ENCODE results near the gene KLF8. TPM values are rescaled to one million over a fixed set of nuclear protein-coding genes. Genes with fewer than 3 reads are reported as not detected.

The KLF8 gene
- total RNA-seq, 1 experiment from 2014 or later = 0.26 TPM

DNA sequence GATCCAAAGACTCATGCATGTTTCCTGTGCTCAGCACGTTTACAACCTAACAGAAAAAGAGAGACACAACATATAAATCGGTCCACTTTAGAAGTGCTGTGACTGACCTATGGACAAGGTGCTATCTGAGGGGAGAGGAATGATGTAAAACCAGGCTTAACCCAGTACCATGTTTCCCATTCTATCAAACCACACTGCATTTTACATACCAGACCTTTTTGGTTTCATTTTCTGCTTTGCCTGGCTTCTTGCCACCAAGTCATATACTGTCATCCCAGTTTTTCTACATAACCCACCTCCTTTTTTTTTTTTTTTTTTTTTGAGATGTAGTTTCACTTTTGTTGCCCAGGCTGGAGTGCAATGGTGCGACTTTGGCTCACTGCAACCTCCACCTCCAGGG is 82.2 kb downstream of the KLF8 start:
- Histone ChIP-seq H3K9me3 (ENCODE audit: low read length) (no peaks in the 10 kb centered on the region; the same call in 1 of the 2 replicates), H3K27ac (ENCODE audit: low read length) (no peak overlapping the region), H3K27me3 (ENCODE audit: low read length) (no peaks in the 10 kb centered on the region), H3K79me2 (ENCODE audit: low read length) (no peaks in the 10 kb centered on the region), H3K9me2 (replicated peaks; ENCODE audit: insufficient read depth, low read length) (no peaks in the 10 kb centered on the region), H3K4me3 (ENCODE audit: low read length) (no peak overlapping the region), H3K4me2 (ENCODE audit: low read depth, low read length, poor library complexity, severe bottlenecking) (no peak overlapping the region), H3K9ac (ENCODE audit: low read length) (no peak overlapping the region), H3K36me3 (ENCODE audit: insufficient read depth, low read length) (no peaks in the 10 kb centered on the region), H3K4me1 (ENCODE audit: low read length) (no peaks in the 10 kb centered on the region), H2AFZ (ENCODE audit: low read length) (no peak overlapping the region), H4K20me1 (ENCODE audit: insufficient read depth, low read depth, low read length) (no peaks in the 10 kb centered on the region)
- DNase-seq = no peak

DNA sequence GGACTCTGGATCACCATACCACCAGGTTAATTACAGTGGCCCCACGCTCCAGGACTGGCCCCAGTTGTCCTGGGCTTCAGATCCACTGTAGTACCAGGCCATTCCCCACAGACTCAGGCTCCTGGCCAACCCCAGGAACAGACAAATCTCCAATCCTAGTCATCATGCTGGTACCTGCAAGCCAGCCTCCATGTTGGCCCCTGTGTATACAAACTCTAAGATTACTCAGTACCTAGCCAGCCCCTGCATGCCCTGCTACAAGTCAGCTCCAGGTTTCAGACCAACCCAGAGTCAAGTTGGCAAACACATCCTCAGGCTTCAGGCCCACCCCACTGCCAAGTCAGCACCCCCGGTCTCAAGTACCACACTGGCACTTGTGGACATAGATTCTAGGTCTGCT is 85.9 kb downstream of the KLF8 start:
- H3K27ac ChIP-seq (ENCODE audit: low read length) = no peak overlapping the region
- H3K27me3 ChIP-seq (ENCODE audit: low read length) = no peaks in the 10 kb centered on the region
- no peak overlapping the region for H2AFZ ChIP-seq (ENCODE audit: low read length)
- H3K4me2 ChIP-seq (ENCODE audit: low read depth, low read length, poor library complexity, severe bottlenecking) = no peak overlapping the region
- H3K36me3 ChIP-seq (ENCODE audit: insufficient read depth, low read length) = no peaks in the 10 kb centered on the region
- no peak overlapping the region for H3K9ac ChIP-seq (ENCODE audit: low read length)
- no peaks in the 10 kb centered on the region for H3K9me2 ChIP-seq (replicated peaks; ENCODE audit: insufficient read depth, low read length)
- no peak overlapping the region for H3K4me3 ChIP-seq (ENCODE audit: low read length)
- H3K4me1 ChIP-seq (ENCODE audit: low read length) = no peaks in the 10 kb centered on the region
- H4K20me1 ChIP-seq (ENCODE audit: insufficient read depth, low read depth, low read length) = no peaks in the 10 kb centered on the region
- DNase-seq = no peak
- H3K79me2 ChIP-seq (ENCODE audit: low read length) = no peaks in the 10 kb centered on the region
- no peaks in the 10 kb centered on the region; the same call in 1 of the 2 replicates for H3K9me3 ChIP-seq (ENCODE audit: low read length)

DNA sequence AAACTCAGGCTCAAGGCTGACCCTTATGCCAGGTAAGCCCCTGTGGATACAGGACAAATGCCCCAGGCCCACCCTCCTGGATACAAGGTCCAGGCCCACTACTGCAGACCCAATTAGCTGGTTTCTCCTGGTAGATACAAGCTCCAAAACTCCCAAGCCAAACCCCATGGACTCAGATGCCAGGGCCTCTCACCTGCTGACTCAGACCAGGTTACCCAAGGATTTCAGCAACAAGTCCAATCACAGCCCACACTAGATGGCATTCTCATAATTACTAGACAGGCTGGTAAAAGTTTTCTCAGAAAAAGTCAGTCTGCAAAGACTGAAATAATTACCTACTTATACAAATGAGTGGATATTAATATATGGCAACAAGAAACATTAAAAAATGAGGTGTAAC is 87.0 kb downstream of the KLF8 start:
- no peak overlapping the region for H3K4me3 ChIP-seq (ENCODE audit: low read length)
- H3K79me2 ChIP-seq (ENCODE audit: low read length) = no peaks in the 10 kb centered on the region
- no peaks in the 10 kb centered on the region for H3K4me1 ChIP-seq (ENCODE audit: low read length)
- no peaks in the 10 kb centered on the region; the same call in 1 of the 2 replicates for H3K9me3 ChIP-seq (ENCODE audit: low read length)
- no peak overlapping the region for H3K9ac ChIP-seq (ENCODE audit: low read length)
- DNase-seq = no peak
- H3K9me2 ChIP-seq (replicated peaks; ENCODE audit: insufficient read depth, low read length) = no peaks in the 10 kb centered on the region
- no peaks in the 10 kb centered on the region for H3K36me3 ChIP-seq (ENCODE audit: insufficient read depth, low read length)
- no peak overlapping the region for H3K27ac ChIP-seq (ENCODE audit: low read length)
- H3K4me2 ChIP-seq (ENCODE audit: low read depth, low read length, poor library complexity, severe bottlenecking) = no peak overlapping the region
- H3K27me3 ChIP-seq (ENCODE audit: low read length) = no peaks in the 10 kb centered on the region
- H2AFZ ChIP-seq (ENCODE audit: low read length) = no peak overlapping the region
- no peaks in the 10 kb centered on the region for H4K20me1 ChIP-seq (ENCODE audit: insufficient read depth, low read depth, low read length)
